HG03280 (cell line): Measurements from ENCODE around the gene NSD1.
"Not testable (repeated sequence)": the region's sequence is repeated elsewhere in the genome, so short reads cannot be mapped to it uniquely, and the experiment has no call there.

Experiments used
- ATAC-seq: cut with Tn5 transposase; IDR thresholded peaks from one replicate; pipeline ENCODE4 v1.9.1; 2021; ENCODE audit warnings: mild to moderate bottlenecking, moderate library complexity; ENCODE audit not compliant: unreplicated experiment

The NSD1 gene

DNA sequence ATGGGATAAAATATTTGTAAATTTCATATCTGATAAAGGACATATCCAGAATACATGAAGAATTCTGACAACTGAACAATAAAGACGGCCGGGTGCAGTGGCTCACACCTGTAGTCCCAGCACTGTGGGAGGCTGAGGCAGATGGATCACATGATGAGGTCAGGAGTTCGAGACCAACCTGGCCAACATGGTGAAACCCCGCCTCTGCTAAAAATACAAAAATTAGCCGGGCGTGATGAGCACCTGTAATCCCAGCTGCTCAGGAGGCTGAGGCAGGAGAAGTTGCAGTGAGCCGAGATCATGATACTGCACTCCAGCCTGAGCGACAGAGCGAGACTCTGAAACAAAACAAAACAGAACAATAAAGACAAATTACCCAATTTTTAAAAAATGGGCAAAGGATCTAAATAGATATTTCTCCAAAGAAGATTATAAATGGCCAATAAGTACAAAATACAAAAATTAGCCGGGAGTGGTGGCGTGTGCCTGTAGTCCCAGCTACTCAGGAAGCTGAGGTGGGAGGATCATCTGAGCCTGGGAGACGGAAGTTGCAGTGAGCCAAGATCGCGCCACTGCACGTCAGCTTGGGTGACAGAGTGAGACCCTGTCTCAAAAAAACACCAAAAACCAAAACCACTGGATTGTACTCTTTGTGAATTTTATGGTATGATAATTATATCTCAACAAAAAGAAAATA is 9.6 kb upstream of the NSD1 start:
- no peak for ATAC-seq

DNA sequence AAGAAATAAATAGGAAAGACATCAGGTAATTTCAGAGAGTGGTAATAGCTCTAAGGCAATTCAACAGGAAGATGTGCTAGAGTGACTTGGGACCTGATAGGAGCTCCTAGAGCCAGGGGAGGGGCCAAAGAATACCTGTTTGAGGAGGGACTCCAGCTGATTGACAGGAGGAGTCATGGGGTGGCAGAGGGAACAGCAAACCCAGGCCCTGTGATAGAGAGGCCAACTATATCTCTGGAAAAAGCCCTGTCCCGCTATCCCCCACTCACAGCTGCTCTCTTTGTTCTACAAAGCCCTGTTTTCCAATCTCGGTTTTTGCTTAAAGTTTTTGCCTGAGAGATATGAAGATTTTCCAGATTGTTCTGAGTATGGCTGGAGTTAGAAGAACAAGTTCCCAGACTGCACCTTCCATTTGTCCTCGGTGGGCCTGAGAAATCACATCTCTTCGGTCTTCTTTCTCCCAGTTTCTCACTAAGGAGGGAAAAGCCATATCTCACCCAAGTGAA is 9.0 kb upstream of the NSD1 start:
- no peak for ATAC-seq

DNA sequence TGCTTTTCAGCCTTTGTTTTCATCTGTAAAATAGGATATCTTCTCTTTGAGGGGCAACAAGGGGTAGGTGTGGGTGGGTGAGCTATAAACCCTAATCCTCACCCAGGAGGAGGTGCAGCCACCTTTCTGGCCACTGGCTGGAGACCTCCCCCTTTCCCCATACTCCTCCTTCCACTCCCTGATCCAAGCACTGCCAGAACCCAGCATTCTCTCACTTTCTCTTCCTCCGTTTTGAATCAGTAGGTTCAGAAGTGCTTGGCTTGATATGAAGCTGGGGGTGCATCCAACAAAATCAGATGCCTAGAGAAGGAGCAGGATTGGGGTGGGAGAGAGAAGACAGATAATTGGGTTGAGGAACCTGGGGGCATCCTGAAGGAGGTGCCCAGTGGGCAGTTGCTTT is 6.8 kb upstream of the NSD1 start:
- ATAC-seq, result no peak

DNA sequence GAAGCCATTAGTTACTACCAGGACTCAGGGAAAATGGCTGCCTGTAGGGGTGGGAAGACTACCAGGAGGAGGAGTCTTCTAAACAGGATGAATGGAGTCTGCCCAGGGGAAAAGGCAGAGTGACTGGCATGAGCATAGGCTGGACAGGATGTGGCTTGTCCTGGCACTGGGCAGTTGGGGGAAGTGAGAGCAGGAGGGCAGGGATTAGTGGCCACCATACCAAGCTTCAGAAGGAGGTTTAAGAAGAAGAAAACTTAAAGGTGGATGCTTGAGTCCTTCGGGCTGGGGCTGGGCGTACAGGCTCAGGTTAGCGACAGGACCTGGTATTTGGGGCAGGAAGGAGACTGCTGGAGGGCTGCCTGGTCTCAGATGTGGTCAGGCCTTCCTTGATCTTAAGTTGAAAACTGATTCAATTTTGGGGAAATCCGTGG is 5.0 kb upstream of the NSD1 start:
- no peak for ATAC-seq

DNA sequence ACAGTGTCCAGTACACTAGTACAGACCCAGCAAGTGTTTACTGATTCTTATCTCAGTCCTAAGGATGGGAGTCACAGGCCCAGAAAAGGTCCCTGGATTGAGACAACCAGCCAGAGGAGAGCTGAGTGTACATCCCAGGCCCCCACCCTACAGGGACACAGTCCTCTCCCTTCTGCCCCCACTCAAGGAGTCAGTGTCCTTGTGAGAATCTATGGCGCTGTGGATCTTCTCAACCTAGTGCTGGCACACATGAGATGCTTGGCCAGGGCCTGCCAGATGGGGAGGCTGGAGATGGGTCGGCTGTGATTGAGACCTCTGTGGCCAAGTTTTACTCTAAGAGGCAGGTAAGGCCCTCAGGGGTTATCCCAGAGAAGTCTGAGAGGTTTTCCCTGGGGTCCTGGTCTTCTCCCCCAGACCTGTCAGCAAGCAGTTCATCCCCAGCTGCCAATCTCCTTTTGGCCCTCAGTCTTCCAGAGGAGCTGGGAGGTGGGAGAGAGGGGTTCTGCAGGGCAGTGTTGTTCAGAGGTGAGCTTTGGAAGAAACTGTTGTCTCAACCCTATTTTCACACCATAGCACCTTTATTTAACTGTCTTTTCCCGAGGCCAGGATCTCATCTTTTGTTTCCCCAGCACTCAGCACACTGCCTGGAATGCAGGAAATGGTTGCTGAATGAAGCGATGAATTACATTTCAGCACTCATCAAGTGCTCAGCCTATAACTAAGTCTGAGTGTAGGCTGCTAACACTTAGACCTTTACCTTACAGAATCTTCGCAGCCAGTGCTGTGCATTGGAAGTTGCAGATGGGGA is 3.2 kb upstream of the NSD1 start:
- ATAC-seq, result no peak

DNA sequence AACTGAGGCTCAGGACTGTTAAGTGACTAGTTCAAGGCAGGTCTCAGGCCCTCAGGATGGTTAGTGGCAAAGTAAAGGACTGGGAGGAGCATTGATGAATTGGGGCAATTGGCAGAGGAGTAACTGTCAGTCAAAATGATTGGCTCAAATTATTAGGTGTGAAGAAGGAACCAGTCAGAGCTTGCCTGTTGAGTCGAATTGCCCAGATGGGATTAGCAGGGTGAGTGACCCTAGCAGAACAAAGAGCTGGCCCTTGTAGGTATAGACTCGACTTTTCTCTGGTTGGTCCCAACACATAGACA is 2.6 kb upstream of the NSD1 start:
- no peak for ATAC-seq

DNA sequence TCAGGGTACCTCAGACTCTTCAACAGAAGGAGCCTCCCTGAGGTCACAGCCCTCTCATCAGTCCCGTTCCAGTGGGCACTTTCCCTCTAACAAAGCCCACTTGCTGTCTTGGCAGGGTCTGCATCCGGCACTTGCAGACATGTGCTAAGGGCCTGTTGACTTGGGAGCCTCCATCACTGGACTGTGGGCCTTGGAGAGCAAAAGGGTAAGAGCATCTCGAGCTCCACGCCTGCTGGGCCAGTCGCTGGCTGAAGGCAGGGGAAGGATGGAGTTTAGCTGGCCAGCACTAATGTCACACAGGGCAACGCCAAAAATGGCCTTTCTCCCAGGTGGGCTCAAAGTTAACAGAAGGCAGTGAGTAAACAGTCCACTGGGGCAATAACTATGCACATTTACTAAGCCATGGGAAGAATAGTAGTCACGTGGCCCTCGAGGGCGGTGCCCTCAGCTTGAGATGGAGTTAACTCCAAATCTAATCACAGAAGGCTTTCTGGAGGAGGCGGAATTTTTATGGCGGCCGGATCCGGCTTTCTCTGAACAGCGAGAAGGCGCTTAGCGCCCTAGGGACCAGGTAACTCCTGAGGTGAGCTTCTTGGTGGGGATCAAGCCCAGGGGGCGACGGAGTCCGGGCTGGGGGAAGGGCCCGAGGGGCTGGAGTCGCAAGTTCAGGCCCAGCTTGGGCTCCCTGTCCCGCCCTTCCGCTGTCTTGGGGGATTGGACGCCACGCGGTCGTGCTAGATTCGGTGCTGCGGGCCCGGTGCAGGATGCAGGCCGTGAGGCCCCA is 2.0 kb upstream of the NSD1 start:
- no peak for ATAC-seq

DNA sequence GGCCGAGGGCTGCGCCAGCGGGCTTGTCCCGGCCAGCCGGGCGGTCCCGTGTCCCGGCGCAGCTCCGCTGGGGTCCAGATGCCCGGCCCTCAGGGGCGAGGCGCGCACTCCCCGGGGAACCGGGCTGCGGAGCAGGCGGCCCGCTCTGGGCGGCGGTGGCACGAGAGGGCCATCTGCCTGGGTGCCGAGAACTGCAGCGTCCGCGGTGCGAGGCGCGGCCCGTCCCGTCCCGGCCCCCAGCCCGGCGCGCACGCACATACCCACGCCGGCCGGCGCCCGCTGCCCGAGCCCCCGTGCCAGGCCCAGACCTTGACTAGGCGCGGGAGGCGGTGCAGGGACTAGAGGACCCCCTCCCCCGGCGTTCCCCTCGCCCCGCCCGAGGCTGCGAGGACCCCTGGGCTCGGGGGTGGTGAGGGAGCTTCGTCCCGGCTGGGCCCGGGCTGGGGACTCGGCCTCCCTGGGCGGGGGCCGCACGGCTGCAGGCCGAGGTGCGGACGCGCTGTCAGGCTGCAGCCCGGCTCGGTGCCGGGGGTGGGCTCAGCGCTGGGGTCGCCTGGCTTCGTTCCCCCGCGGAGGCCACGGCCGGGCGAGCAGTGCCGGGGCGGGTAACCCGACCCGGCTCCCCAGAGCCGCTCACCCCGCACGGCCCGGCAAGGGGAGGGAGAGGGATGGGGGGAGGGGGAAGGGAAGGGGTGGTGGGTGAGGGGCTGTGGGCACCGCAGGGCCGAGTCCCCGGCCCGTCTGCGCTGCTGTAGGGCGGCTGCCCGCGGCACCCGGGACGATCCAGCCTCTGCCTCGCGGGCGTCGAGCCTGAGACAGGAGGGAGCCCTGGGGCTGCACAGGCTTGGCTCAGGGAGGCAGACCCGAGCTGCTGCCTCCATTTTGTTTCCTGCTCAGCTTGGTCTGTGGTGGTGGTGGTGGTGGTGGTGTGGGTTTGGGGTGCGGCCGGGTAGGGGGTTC is 1.2 kb upstream of the NSD1 start:
- ATAC-seq, result peak; percentile 8

DNA sequence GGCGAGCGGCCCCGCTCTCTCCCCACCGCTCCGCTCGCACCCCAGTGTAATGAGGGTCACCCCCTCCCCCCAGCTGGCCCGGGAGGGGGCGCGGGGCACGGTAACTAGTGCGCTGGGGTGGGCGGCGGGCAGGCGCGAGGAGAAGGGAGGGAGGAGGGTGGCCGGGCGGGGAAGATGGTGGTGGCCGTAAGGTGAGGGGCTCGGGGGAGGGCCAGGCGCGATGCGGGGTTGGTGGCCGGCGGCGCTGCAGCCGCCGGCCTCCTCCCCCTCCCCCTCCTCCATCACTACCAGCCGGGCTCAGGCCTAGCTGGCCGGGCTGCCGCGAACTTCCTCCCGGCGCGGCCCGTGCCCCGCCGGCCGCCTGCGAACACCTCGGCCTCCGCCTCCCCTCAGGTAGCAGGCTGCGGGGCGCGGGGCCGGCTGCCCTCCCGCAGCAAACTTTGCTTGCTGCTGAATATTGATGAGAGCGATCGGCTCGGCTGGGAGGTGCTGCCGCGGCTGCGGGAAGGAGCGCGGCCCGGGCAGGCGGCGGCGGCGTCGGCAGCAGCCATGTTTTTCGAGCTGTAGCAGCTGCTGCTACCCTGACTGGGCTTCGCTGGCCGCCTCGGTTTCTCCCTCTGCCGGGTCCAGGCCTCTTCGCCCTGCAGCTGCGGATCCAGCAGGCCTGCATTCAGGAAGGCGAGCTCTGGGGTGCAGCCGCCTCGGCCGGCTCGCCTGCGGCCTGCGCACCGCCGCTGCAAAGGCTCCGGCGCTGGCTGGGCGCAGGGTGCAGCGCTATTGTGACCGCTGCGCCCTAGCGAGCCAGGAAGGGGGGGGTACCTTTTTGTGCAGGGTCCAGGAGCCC is 502 bp downstream of the NSD1 start:
- peak; percentile 32 for ATAC-seq

DNA sequence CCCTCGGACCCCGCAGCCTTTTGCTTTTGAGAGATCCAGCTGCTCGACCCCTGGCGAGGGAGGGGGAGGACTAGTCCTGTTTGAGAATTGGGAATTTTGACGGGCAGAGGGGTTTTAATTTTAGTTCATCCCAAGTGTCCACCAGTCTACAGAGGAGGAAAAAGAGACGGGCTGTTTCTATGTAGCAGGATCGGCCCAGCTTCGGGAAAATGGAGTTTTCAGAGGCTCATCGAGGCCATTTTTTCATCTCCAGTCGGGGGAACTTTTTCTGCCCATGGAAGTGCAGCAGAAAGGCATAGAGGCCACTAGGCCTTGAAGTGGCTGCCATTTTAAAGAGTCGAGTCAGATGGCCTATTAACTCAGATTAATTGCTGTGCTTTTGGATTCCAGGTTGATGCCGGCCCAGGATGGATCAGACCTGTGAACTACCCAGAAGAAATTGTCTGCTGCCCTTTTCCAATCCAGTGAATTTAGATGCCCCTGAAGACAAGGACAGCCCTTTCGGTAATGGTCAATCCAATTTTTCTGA is 1.2 kb downstream of the NSD1 start:
- no peak for ATAC-seq

DNA sequence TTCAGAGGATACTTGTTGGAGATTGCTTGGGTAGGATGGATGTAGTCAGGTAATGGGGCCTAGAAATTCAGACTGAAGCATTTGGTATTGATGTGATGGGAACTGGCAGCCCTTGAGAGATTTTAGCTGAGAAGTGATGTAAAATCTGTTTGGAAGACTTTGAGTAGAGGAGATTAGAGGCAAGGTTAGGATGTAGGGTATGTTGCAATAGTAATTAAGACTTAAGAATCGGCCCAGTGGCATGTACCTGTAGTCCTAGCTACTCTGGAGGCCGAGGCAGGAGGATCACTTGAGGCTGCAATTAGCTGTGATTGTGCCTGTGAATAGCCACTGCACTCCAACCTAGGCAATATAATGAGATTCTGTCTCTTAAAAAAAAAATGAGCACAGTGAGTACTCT is 6.7 kb downstream of the NSD1 start:
- ATAC-seq, result no peak

DNA sequence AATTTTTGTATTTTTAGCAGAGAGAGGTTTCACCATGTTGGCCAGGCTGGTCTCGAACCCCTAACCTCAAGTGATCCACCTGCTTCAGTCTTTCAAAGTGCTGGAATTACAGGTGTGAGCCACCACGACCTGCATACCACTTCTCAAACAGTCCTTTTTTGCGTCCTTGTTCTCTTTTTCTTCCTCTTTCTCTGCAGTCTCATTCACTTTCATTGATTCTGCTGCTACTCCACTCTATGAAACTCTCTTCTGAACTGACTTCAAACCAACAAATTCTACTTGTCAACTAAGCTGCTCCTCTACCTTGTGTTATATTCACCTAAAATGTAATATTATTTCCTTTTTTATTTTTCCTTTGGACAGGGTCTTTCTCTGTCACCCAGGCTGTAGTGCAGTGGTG is 7.9 kb downstream of the NSD1 start:
- no peak for ATAC-seq

DNA sequence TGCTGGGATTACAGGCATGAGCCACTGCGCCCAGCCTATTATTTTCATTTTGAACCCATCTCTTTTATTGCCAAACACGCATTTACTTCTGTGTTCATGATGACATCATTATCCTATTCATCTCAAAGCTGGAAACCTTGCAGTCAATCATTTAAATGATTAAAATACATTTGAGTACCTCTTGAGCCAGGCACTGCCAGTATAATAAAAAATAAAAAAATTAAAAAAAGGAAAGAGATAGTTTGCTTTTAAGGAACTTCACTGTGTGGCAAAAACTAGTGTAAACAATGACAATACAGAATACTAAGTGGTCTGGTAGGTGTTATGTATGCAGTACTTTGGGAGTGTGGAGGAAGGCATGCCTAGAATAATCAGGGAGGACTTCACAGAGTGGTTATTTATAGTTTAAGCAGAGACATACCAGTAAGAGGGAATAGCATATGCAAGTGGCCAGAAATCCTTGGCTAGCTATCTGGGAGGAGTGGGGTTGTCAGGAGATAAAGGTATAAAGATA is 8.6 kb downstream of the NSD1 start:
- ATAC-seq, result no peak

DNA sequence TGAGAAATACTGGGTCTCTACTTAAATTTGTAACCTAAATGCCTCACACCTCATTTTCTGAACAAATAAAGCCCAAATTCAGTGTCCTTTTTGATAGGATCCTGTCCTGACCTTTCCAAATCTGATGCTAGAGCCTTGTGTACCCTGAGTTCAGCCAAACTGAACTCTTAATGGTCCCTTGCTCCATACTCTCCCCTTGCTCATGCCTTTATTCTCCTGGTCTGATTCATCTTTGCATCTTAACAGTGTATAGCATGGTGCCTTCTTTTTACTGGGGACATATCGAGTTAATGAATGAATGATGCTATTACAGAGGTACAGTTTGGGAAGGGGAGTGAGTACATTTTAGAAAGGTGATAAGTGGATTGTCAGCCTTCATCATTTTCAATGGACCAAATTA is 9.2 kb downstream of the NSD1 start:
- no peak for ATAC-seq

DNA sequence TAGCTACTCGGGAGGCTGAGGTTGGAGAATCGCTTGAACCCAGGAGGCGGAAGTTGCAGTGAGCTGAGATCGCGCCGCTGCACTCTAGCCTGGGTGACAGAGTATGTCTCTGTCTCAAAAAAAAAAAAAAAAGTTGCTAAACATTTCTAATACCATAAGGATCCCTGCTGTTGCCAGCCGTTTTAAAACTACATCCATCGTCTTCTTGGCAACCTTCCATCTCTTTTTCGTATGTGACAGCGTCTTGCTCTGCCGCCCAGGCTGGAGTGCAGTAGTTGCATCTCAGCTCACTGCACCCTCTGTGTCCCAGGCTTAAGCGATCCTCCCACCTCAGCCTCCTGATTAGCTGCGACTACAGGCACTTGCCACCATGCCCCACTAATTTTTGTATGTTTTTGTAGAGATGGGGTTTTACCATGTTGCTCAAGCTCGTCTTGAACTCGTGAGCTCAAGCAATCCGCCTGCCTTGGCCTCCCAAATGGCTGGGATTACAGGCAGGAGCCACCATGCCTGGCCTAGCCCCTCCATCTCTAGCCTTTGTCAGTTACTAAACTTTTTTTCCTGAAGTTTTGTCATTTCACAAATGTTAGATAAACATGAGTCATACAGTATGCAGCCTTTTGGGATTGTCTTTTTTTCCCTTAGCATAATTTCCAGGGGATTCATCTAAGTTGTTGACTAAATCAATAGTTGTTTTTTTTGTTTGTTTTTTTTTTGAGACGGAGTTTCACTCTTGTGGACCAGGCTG is 13.5 kb downstream of the NSD1 start:
- ATAC-seq, result no peak

DNA sequence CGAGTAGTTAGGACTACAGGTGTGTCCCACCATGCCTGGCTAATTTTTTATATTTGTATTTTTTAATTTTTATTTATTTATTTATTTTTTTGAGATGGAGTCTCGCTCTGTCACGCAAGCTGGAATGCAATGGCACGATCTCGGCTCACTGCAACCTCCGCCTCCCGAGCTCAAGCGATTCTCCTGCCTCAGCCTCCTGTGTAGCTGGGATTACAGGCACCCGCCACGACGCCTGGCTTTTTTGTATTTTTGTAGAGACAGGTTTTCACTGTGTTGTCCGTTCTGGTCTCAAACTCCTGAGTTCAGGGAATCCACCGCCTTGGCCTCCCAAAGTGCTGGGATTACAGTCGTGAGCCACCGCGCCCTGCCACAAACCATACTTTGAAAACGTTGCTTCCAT is 16.5 kb downstream of the NSD1 start:
- not testable (repeated sequence) for ATAC-seq

DNA sequence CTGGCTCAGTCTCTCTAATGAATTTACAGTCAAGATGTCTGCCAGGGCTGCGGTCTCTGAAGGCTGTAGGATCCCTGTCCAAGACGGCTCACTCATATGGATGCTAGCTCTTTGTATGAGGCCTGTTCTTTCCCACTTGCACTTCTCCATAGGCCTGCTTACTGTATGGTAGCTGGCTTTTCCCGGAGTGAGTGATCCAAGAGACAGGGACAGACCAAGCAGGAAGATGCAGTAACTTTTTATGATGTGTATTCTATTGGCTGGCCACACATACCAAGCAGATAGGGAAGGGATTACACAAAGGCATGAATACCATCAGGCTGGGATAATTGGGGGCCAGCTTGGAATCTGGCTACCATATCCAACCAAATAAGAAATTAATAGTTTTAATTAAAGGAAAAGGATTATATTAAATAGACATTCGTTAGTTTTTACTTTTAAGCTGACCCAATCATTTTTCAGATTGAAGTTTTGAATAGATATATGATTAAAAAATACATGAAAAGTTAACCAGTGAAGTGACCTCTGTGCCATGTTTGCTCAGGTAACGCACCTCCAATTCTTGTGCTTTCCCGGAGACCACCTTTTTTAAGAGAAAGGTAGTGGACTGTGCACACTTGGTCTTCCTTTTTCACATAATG is 20.6 kb downstream of the NSD1 start:
- no peak for ATAC-seq

DNA sequence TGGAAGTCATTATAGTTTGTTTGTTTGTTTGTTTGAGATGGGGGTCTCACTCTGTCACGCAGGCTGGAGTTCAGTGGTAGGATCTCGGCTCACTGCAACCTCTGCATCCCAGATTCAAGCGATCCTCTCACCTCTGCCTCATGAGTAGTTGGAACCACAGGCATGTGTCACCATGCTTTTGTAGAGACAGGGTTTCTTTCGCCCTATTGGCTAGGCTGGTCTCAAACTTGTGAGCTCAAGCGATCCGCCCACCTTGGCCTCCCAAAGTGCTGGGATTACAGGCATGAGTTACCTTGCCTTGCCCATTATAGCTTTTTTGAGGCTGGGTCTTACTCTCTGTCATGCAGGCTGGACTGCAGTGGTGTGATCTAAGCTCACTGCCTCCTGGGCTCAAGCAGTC is 28.8 kb downstream of the NSD1 start:
- no peak for ATAC-seq
